HEK293 (cell line): ENCODE results near the gene PYGM.

ENCODE experiments used
- CTCF ChIP-seq: fragments of 450-650 bp; formaldehyde crosslinking; IDR thresholded peaks from 2 replicates; pipeline ENCODE4 v1.5.1; 2016; ENCODE audit warnings: missing biosample characterization, missing genetic modification characterization
- SETDB1 ChIP-seq: IDR thresholded peaks from one replicate; pipeline ENCODE4 v1.6.1; 2017; ENCODE audit warnings: mild to moderate bottlenecking, low read length, moderate library complexity, mixed read lengths; ENCODE audit not compliant: insufficient read length
- ZNF596 ChIP-seq: fragments of 450-650 bp; IDR thresholded peaks from 2 replicates; pipeline ENCODE4 v1.5.0; 2018; ENCODE audit warnings: missing biosample characterization, mild to moderate bottlenecking, missing genetic modification characterization, moderate library complexity

GRCh38 chr11:64742087-64742888 is 17.5 kb downstream of the PYGM start:
- TF ChIP-seq ZNF596 (tag by site-specific recombination) (no peak), SETDB1 (no peak), CTCF (tag by site-specific recombination) (no peak)
